HCT116 (cell line): ENCODE measurements around the gene CKB. TPM values are rescaled to one million over a fixed set of nuclear protein-coding genes. Genes with fewer than 3 reads are reported as not detected.

Experiments
- ATAC-seq: fragments of 200-7000 bp; cut with Tn5 transposase; 2 replicates; pipeline ENCODE4 v1.9.1; 2020; ENCODE audit warnings: mild to moderate bottlenecking, moderate library complexity
- BruUV-seq: library from RNA; stranded (reverse); fragments of 400-500 nt; replicated peaks from 2 replicates; lab custom pipeline; 2021; lab: Mats Ljungman, UMichigan
- CTCF ChIA-PET: fragments of 300-600 bp; sonication (Branson Sonifier 250); formaldehyde crosslinking; loops from one replicate; lab custom pipeline; 2021; ENCODE audit warnings: antibody characterized with exemption; lab: Charles Lee
- POLR2A ChIA-PET: fragments of 300-600, 350-600 bp; sonication (Branson Sonifier 250); formaldehyde crosslinking; loops from one replicate; lab custom pipeline; 2021; ENCODE audit warnings: antibody characterized with exemption; lab: Charles Lee
- RAD21 ChIA-PET, 2 experiments: fragments of 300-600 bp; sonication (Branson Sonifier 250); formaldehyde crosslinking; loops; one replicate each; lab custom pipeline; 2023; ENCODE audit warnings: low total read pairs in 2 of 2; ENCODE audit not compliant: uncharacterized antibody in 2 of 2, unreplicated experiment in 2 of 2, low non-redundant PET in 1 of 2; lab: Charles Lee
- DNase-seq: peaks from one replicate; pipeline ENCODE4 v3.0.0-alpha.2; 2010; ENCODE audit warnings: low read depth, low spot score
- H2AFZ ChIP-seq: fragments of 200-600 bp; shearing (Covaris generic), sonication (generic); 2 replicates; pipeline ENCODE4 v1.6.1; 2017; ENCODE audit warnings: low read depth, mixed run types, mixed read lengths, antibody characterized with exemption, low read length; ENCODE audit not compliant: poor library complexity, severe bottlenecking
- H3K27ac ChIP-seq: 2 replicates; pipeline ENCODE4 v1.5.1; 2012; ENCODE audit warnings: low read depth, low read length
- H3K27me3 ChIP-seq: fragments of 200-600 bp; sonication (generic); 2 replicates; pipeline ENCODE4 v1.6.1; 2016; ENCODE audit warnings: mixed run types, low read length, mixed read lengths; ENCODE audit not compliant: insufficient read depth
- H3K36me3 ChIP-seq, 2 experiments: fragments of 200-500 bp in 1 of 2; fragments of 200-600 bp in 1 of 2; sonication (Bioruptor generic) in 1 of 2; sonication (generic) in 1 of 2; 2 replicates each; pipeline versions ENCODE4 v1.5.1 to v1.6.1; 2014 to 2016; ENCODE audit warnings: low read length in 2 of 2, inconsistent platforms in 1 of 2, mixed read lengths in 1 of 2, mixed run types in 1 of 2; ENCODE audit not compliant: insufficient read depth in 2 of 2, control insufficient read depth in 1 of 2
- H3K4me1 ChIP-seq, 2 experiments: fragments of 200-600 bp in 1 of 2; sonication (generic) in 1 of 2; 2 replicates each; pipeline versions ENCODE4 v1.5.1 to v1.6.1; 2012 to 2017; ENCODE audit warnings: low read length in 2 of 2, inconsistent platforms in 1 of 2, mild to moderate bottlenecking in 1 of 2, mixed read lengths in 1 of 2, mixed run types in 1 of 2, moderate library complexity in 1 of 2; ENCODE audit not compliant: insufficient read depth in 2 of 2, control insufficient read depth in 1 of 2
- H3K4me2 ChIP-seq: fragments of 200-600 bp; sonication (generic); 2 replicates; pipeline ENCODE4 v1.6.1; 2017; ENCODE audit warnings: mixed run types, low read length, mixed read lengths
- H3K4me3 ChIP-seq, 2 experiments: fragments of 200-600 bp in 1 of 2; sonication (generic) in 1 of 2; replicated peaks in 1 of 2; 2 replicates each; pipeline ENCODE4 v1.5.1; 2011 to 2016; ENCODE audit warnings: low read length in 2 of 2, control low read depth in 1 of 2, low read depth in 1 of 2, mild to moderate bottlenecking in 1 of 2, mixed read lengths in 1 of 2, mixed run types in 1 of 2
- H3K79me2 ChIP-seq: fragments of 200-600 bp; sonication (generic); 2 replicates; pipeline ENCODE4 v1.6.1; 2017; ENCODE audit warnings: mild to moderate bottlenecking, mixed run types, low read length, moderate library complexity, mixed read lengths; ENCODE audit not compliant: insufficient read depth
- H3K9ac ChIP-seq: fragments of 200-600 bp; sonication (generic); 2 replicates; pipeline ENCODE4 v1.6.1; 2016; ENCODE audit warnings: low read length, mixed read lengths
- H3K9me2 ChIP-seq: fragments of 200-600 bp; sonication (generic), shearing (Covaris generic); 2 replicates; pipeline ENCODE4 v1.6.1; 2017; ENCODE audit warnings: mixed run types, mild to moderate bottlenecking, moderate library complexity; ENCODE audit not compliant: insufficient read depth
- H3K9me3 ChIP-seq, 2 experiments: fragments of 200-500 bp in 1 of 2; fragments of 200-600 bp in 1 of 2; sonication (Bioruptor generic) in 1 of 2; sonication (generic) in 1 of 2; 2 replicates each; pipeline ENCODE4 v1.6.1; 2014 to 2017; ENCODE audit warnings: low read length in 2 of 2, mixed read lengths in 2 of 2, inconsistent platforms in 1 of 2, low read depth in 1 of 2, mild to moderate bottlenecking in 1 of 2, mixed run types in 1 of 2, moderate library complexity in 1 of 2; ENCODE audit not compliant: control insufficient read depth in 1 of 2, insufficient read depth in 1 of 2
- H4K20me1 ChIP-seq: fragments of 200-600 bp; sonication (generic), shearing (Covaris generic); 2 replicates; pipeline ENCODE4 v1.6.1; 2017; ENCODE audit warnings: mixed run types, mild to moderate bottlenecking, moderate library complexity; ENCODE audit not compliant: insufficient read depth
- CBX3 ChIP-seq: IDR thresholded peaks from 2 replicates; pipeline ENCODE4 v1.6.1; 2012; ENCODE audit warnings: low read depth
- CEBPB ChIP-seq: IDR thresholded peaks from 2 replicates; pipeline ENCODE4 v1.6.1; 2012; ENCODE audit warnings: low read depth
- EGR1 ChIP-seq: IDR thresholded peaks from 2 replicates; pipeline ENCODE4 v1.6.1; 2012; ENCODE audit warnings: low read depth
- ELF1 ChIP-seq: IDR thresholded peaks from 2 replicates; pipeline ENCODE4 v1.6.1; 2012; ENCODE audit warnings: low read depth, borderline replicate concordance
- EZH2 ChIP-seq: fragments of 200-600 bp; sonication (generic); IDR thresholded peaks from 2 replicates; pipeline ENCODE4 v1.6.1; 2017; ENCODE audit warnings: antibody characterized with exemption, mixed run types
- EZH2phosphoT487 ChIP-seq: fragments of 200-600 bp; IDR thresholded peaks from 2 replicates; pipeline ENCODE4 v1.6.1; 2018; ENCODE audit warnings: antibody characterized with exemption, borderline replicate concordance
- FOSL1 ChIP-seq: IDR thresholded peaks from 2 replicates; pipeline ENCODE4 v1.6.1; 2012; ENCODE audit warnings: low read depth
- JUND ChIP-seq: IDR thresholded peaks from 2 replicates; pipeline ENCODE4 v1.6.1; 2012
- POLR2AphosphoS5 ChIP-seq: IDR thresholded peaks from 2 replicates; pipeline ENCODE4 v1.6.1; 2011; ENCODE audit warnings: mild to moderate bottlenecking, low read depth, low read length, moderate library complexity
- RAD21 ChIP-seq: IDR thresholded peaks from 2 replicates; pipeline ENCODE4 v1.6.1; 2012; ENCODE audit warnings: low read depth, mild to moderate bottlenecking
- SP1 ChIP-seq: IDR thresholded peaks from 2 replicates; pipeline ENCODE4 v1.6.1; 2012; ENCODE audit warnings: low read depth
- SRF ChIP-seq: IDR thresholded peaks from 2 replicates; pipeline ENCODE4 v1.6.1; 2012; ENCODE audit warnings: low read depth
- TCF7L2 ChIP-seq: IDR thresholded peaks from 2 replicates; pipeline ENCODE4 v1.7.0; 2011; ENCODE audit warnings: borderline replicate concordance, inconsistent platforms; ENCODE audit not compliant: insufficient read depth, insufficient read length; ENCODE audit errors: extremely low read depth
- YY1 ChIP-seq: IDR thresholded peaks from 2 replicates; pipeline ENCODE4 v1.6.1; 2011; ENCODE audit warnings: low read length, low read depth, moderate library complexity, mild to moderate bottlenecking; ENCODE audit not compliant: insufficient replicate concordance; ENCODE audit errors: extremely low read depth
- ZFX ChIP-seq: fragments of 450-650 bp; IDR thresholded peaks from 2 replicates; pipeline ENCODE4 v1.6.1; 2017
- ZNF274 ChIP-seq: fragments of 200-500 bp; sonication (Bioruptor generic); IDR thresholded peaks from 2 replicates; pipeline ENCODE4 v1.6.1; 2014; ENCODE audit warnings: mild to moderate bottlenecking, low read depth, low read length, inconsistent platforms
- intact Hi-C: fragments of 100-400 bp; cut with micrococcal nuclease; formaldehyde crosslinking; loops from 2 replicates; pipeline ENCODE4 v1.10.0; 2022
- total RNA-seq: library from RNA; stranded (reverse); gene quantifications from one replicate; pipeline ENCODE4 v1.2.1, GENCODE V29; 2021; ENCODE audit not compliant: unreplicated experiment
- TF ChIP-seq, protein P1 (sequence below): IDR thresholded peaks from 2 replicates; pipeline ENCODE4 v1.6.1; 2012; ENCODE audit warnings: low read depth
- TF ChIP-seq, protein P2 (sequence below): IDR thresholded peaks from 2 replicates; pipeline ENCODE4 v1.6.1; 2011; ENCODE audit warnings: mild to moderate bottlenecking, low read length, moderate library complexity; ENCODE audit not compliant: insufficient replicate concordance; ENCODE audit errors: extremely low read depth
- TF ChIP-seq, protein P3 (sequence below), 3 experiments: fragments of 200-600 bp in 1 of 3; sonication (generic) in 1 of 3; IDR thresholded peaks in 2 of 3; conservative IDR thresholded peaks in 1 of 3; 2 replicates each; pipeline ENCODE4 v1.5.1; 2012 to 2017; ENCODE audit warnings: low read depth in 2 of 3, low read length in 2 of 3, antibody characterized with exemption in 1 of 3, borderline replicate concordance in 1 of 3, control low read depth in 1 of 3, mild to moderate bottlenecking in 1 of 3, mixed read lengths in 1 of 3, mixed run types in 1 of 3, moderate library complexity in 1 of 3; ENCODE audit not compliant: insufficient read depth in 1 of 3

The CKB gene
- total RNA-seq, 1 experiment from 2014 or later: 605 TPM

DNA sequence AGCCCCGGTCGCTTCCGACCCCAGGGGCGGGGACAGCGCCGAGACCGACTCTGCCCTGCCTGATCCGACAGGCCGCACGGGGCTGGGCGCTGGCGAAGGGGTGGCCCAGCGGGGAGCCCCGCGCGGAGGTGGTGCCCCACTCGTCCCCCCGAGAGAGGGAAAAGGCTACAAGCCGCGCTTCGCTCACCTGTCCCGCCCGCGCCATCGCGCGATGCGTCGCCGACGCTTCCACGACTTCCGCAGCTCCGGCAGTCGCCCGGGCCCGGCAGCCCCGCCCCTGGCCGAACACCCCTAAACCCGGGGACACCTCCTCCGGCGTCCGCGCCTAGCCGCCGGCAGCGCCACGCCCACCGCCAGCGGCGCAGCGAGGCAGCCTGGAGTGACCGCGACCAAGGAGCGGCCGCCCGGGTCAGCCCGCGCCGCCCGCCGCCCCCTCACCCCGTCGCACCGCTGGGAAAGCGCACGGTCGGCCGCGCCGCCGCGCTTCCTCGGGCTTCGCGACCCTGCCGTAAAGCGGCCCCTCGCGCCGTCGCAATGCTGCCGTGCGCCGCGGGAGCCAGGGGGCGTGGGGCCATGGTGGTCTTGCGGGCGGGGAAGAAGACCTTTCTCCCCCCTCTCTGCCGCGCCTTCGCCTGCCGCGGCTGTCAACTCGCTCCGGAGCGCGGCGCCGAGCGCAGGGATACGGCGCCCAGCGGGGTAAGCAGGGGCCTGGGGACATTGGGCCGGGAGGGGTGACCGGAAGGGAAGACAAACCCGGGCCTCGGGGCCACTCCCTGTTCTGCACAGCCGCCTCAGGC lies 40.0 kb upstream of the CKB start, which contains the start of the genes BAG5 and COA8:
TSS of gene BAG5 (minus strand) at position 229 of the 797 bp plus-strand sequence. CDS start 1,493 bp downstream, outside the sequence.
TSS of gene COA8 (plus strand) at position 532 of the 797 bp plus-strand sequence. CDS start at position 574, 42 bp downstream.
- Histone ChIP-seq H3K27ac (peak within 1 kb of the TSS; percentile 99), H3K27me3 (no peaks in the 10 kb centered on the region), H3K36me3 (peaks cover 13 to 27% of the 10 kb centered on the region in 2 experiments; a peak in 3 of 4 replicates), H3K79me2 (peaks cover 83% of the 10 kb centered on the region), H3K4me2 (peak within 1 kb of the TSS; percentile 75), H3K4me3 (peak within 1 kb of the TSS; percentile 79 to 99), H3K4me1 (peaks cover 11 to 18% of the 10 kb centered on the region in 2 experiments), H3K9ac (peak within 1 kb of the TSS; percentile 78), H2AFZ (no peak within 1 kb of the TSS), H3K9me2 (no peaks in the 10 kb centered on the region), H3K9me3 (no peaks in the 10 kb centered on the region), H4K20me1 (peaks cover 10% of the 10 kb centered on the region; the same call in 1 of the 2 replicates)
- DNase-seq: peak; percentile 76
- ChIA-PET POLR2A (interaction anchor here (2.0 kb wide), 1 partner anchor 11 kb away, joined by 5 read pairs; no protein-coding TSS in a partner anchor), CTCF (interaction anchor here (1.4 kb wide), 1 partner anchor 44 kb away, joined by 4 read pairs; no protein-coding TSS in a partner anchor), RAD21 (no interaction called here)
- BruUV-seq: no TSS peak
- intact Hi-C loops: no loop called here
- ATAC-seq: peak; percentile 78
- TF ChIP-seq, protein P1, sequence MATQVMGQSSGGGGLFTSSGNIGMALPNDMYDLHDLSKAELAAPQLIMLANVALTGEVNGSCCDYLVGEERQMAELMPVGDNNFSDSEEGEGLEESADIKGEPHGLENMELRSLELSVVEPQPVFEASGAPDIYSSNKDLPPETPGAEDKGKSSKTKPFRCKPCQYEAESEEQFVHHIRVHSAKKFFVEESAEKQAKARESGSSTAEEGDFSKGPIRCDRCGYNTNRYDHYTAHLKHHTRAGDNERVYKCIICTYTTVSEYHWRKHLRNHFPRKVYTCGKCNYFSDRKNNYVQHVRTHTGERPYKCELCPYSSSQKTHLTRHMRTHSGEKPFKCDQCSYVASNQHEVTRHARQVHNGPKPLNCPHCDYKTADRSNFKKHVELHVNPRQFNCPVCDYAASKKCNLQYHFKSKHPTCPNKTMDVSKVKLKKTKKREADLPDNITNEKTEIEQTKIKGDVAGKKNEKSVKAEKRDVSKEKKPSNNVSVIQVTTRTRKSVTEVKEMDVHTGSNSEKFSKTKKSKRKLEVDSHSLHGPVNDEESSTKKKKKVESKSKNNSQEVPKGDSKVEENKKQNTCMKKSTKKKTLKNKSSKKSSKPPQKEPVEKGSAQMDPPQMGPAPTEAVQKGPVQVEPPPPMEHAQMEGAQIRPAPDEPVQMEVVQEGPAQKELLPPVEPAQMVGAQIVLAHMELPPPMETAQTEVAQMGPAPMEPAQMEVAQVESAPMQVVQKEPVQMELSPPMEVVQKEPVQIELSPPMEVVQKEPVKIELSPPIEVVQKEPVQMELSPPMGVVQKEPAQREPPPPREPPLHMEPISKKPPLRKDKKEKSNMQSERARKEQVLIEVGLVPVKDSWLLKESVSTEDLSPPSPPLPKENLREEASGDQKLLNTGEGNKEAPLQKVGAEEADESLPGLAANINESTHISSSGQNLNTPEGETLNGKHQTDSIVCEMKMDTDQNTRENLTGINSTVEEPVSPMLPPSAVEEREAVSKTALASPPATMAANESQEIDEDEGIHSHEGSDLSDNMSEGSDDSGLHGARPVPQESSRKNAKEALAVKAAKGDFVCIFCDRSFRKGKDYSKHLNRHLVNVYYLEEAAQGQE: no peak
- TF ChIP-seq, protein P2, sequence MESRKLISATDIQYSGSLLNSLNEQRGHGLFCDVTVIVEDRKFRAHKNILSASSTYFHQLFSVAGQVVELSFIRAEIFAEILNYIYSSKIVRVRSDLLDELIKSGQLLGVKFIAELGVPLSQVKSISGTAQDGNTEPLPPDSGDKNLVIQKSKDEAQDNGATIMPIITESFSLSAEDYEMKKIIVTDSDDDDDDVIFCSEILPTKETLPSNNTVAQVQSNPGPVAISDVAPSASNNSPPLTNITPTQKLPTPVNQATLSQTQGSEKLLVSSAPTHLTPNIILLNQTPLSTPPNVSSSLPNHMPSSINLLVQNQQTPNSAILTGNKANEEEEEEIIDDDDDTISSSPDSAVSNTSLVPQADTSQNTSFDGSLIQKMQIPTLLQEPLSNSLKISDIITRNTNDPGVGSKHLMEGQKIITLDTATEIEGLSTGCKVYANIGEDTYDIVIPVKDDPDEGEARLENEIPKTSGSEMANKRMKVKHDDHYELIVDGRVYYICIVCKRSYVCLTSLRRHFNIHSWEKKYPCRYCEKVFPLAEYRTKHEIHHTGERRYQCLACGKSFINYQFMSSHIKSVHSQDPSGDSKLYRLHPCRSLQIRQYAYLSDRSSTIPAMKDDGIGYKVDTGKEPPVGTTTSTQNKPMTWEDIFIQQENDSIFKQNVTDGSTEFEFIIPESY: no peak
- TF ChIP-seq CBX3 (no peak), SP1 (peak; percentile 85), ELF1 (peak; percentile 51), CEBPB (no peak), TCF7L2 (peak; percentile 24), EZH2phosphoT487 (no peak), RAD21 (no peak), JUND (no peak), YY1 (peak; percentile 57), EZH2 (no peak), EGR1 (peak; percentile 71; the same call in 1 of the 2 replicates), ZFX (peak; percentile 88), ZNF274 (no peak), SRF (no peak; the same call in 1 of the 2 replicates), POLR2AphosphoS5 (peak; percentile 63), FOSL1 (no peak)
- TF ChIP-seq, protein P3, sequence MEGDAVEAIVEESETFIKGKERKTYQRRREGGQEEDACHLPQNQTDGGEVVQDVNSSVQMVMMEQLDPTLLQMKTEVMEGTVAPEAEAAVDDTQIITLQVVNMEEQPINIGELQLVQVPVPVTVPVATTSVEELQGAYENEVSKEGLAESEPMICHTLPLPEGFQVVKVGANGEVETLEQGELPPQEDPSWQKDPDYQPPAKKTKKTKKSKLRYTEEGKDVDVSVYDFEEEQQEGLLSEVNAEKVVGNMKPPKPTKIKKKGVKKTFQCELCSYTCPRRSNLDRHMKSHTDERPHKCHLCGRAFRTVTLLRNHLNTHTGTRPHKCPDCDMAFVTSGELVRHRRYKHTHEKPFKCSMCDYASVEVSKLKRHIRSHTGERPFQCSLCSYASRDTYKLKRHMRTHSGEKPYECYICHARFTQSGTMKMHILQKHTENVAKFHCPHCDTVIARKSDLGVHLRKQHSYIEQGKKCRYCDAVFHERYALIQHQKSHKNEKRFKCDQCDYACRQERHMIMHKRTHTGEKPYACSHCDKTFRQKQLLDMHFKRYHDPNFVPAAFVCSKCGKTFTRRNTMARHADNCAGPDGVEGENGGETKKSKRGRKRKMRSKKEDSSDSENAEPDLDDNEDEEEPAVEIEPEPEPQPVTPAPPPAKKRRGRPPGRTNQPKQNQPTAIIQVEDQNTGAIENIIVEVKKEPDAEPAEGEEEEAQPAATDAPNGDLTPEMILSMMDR (IDR thresholded peaks at IDR 0.05 in 2 of 3, conservative IDR thresholded peaks at IDR 0.05 in 1 of 3; ENCODE audit: borderline replicate concordance in 1 of 3, insufficient read depth in 1 of 3, low read depth in 2 of 3, low read length in 2 of 3): no peak
